Measurements from ENCODE around the gene TGFB1. TPM values are rescaled to one million over a fixed set of nuclear protein-coding genes. Genes with fewer than 3 reads are reported as not detected.

TGFB1 gene
- total and polyA plus RNA-seq, 9 of the 15 experiments (the other 6 are each of a cell fraction or from before 2014, with no cell fraction given): 0.24 to 159 (median 17.2) TPM

DNA sequence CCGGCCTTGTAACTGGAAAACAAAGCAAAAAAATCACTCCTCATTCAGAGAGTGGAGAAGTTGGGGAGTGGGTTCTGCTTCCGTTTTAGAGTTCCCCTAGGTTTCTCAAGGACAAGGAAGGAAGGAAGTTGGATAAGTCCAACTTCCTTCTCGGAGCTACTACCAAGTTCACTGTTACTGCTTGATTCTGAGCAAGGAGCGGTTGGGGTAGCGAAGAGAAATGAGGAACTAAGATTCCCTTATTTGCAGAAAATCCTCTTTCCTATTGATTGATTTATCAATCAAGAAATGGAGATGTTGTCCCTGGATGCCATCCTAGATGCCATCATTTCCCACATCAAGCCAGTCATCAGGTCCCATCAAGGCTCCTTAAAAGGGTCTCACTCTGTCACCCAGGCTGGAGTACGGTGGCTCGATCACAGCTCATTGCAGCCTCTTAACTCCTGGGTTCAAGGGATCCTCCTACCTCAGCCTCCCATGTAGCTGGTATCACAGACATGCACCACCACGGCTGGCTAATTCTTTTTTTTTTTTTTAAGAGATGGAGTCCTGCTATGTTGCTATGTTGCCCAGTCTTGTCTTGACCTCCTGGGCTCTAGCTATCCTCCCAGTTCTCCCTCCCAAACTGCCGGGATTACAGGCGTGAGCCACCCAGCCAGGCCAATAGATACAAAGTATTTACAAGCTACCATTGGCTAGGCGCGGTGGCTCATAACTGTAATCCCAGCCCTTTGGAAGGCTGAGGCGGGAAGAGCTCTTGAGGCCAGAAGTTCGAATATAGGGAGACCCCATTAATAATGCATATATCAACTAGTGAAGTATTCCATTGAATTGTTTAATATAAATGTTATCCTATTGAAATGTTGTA is 11.0 kb upstream of the TGFB1 start (continued):
- TF ChIP-seq, protein P1, sequence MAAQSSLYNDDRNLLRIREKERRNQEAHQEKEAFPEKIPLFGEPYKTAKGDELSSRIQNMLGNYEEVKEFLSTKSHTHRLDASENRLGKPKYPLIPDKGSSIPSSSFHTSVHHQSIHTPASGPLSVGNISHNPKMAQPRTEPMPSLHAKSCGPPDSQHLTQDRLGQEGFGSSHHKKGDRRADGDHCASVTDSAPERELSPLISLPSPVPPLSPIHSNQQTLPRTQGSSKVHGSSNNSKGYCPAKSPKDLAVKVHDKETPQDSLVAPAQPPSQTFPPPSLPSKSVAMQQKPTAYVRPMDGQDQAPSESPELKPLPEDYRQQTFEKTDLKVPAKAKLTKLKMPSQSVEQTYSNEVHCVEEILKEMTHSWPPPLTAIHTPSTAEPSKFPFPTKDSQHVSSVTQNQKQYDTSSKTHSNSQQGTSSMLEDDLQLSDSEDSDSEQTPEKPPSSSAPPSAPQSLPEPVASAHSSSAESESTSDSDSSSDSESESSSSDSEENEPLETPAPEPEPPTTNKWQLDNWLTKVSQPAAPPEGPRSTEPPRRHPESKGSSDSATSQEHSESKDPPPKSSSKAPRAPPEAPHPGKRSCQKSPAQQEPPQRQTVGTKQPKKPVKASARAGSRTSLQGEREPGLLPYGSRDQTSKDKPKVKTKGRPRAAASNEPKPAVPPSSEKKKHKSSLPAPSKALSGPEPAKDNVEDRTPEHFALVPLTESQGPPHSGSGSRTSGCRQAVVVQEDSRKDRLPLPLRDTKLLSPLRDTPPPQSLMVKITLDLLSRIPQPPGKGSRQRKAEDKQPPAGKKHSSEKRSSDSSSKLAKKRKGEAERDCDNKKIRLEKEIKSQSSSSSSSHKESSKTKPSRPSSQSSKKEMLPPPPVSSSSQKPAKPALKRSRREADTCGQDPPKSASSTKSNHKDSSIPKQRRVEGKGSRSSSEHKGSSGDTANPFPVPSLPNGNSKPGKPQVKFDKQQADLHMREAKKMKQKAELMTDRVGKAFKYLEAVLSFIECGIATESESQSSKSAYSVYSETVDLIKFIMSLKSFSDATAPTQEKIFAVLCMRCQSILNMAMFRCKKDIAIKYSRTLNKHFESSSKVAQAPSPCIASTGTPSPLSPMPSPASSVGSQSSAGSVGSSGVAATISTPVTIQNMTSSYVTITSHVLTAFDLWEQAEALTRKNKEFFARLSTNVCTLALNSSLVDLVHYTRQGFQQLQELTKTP (IDR thresholded peaks at IDR 0.05; ENCODE audit: low read depth in 1 of 2, partially characterized antibody in 2 of 2): peak in 1 of 2 experiments; percentile 8
- TF ChIP-seq BACH1 (tag; IDR thresholded peaks at IDR 0.05): peak; percentile 74; the same call in 1 of the 2 replicates
- TF ChIP-seq HDGF (IDR thresholded peaks at IDR 0.05): 0 out of 2 replicates have a peak, but pooled peaks have one; percentile 82
- TF ChIP-seq BCOR (IDR thresholded peaks at IDR 0.05): peak; percentile 93
- TF ChIP-seq, protein P2, sequence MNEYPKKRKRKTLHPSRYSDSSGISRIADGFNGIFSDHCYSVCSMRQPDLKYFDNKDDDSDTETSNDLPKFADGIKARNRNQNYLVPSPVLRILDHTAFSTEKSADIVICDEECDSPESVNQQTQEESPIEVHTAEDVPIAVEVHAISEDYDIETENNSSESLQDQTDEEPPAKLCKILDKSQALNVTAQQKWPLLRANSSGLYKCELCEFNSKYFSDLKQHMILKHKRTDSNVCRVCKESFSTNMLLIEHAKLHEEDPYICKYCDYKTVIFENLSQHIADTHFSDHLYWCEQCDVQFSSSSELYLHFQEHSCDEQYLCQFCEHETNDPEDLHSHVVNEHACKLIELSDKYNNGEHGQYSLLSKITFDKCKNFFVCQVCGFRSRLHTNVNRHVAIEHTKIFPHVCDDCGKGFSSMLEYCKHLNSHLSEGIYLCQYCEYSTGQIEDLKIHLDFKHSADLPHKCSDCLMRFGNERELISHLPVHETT (CRISPR knock-in tag; conservative IDR thresholded peaks at IDR 0.05 in 1 of 2, IDR thresholded peaks at IDR 0.05 in 1 of 2): peak in 1 of 2 experiments; percentile 38; a peak in 1 of 4 replicates
- TF ChIP-seq, protein P3, sequence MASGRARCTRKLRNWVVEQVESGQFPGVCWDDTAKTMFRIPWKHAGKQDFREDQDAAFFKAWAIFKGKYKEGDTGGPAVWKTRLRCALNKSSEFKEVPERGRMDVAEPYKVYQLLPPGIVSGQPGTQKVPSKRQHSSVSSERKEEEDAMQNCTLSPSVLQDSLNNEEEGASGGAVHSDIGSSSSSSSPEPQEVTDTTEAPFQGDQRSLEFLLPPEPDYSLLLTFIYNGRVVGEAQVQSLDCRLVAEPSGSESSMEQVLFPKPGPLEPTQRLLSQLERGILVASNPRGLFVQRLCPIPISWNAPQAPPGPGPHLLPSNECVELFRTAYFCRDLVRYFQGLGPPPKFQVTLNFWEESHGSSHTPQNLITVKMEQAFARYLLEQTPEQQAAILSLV (tag; IDR thresholded peaks at IDR 0.05): no peak
- TF ChIP-seq ZNF695 (CRISPR knock-in tag; IDR thresholded peaks at IDR 0.05): no peak
- peak; percentile 37; the same call in 1 of the 2 replicates for TF ChIP-seq SPI1 (IDR thresholded peaks at IDR 0.05; ENCODE audit: borderline replicate concordance, low read depth, low read length)
- TF ChIP-seq RUNX1 (IDR thresholded peaks at IDR 0.05; ENCODE audit: low read depth): no peak
